ENCODE measurements around the gene DEFB128.

DEFB128 gene

GRCh38 chr20:145877-146276 is 43.6 kb downstream of the DEFB128 start:
- DNase-seq, result no peak

GRCh38 chr20:142290-142689 is 47.2 kb downstream of the DEFB128 start, which contains the start of gene DEFB126:
Gene DEFB126, plus strand, starts transcription at chr20:142590. Its CDS starts 39 bp downstream, at chr20:142629.
- DNase-seq, result no peak

Data from activated CD4-positive, alpha-beta T cell treated with anti-CD3 and anti-CD28 coated beads, Interleukin-2, Interleukin-6, amounts not matched to agents 100 ng/mL and 50 ng/mL, durations not matched to agents 16 hours and 8 hours (primary cell).